CD14-positive monocyte (primary cell): ENCODE data around the gene MAPRE3. TPM values are rescaled to one million over a fixed set of nuclear protein-coding genes. Genes with fewer than 3 reads are reported as not detected.

Experiments
- DNase-seq, 3 donors: peaks; one replicate each; pipeline ENCODE4 v3.0.0-alpha.2; 2011 to 2022
- H2AFZ ChIP-seq: 2 replicates; pipeline ENCODE4 v1.6.0; 2012; ENCODE audit warnings: mild to moderate bottlenecking, low read depth, low read length, inconsistent platforms; ENCODE audit not compliant: insufficient read depth, poor library complexity, severe bottlenecking
- H3K27ac ChIP-seq, 2 donors: 1 replicate in 1 of 2; 2 replicates in 1 of 2; pipeline ENCODE4 v1.5.1; 2012 to 2013; ENCODE audit warnings: low read length in 2 of 2, control low read depth in 1 of 2, inconsistent platforms in 1 of 2, low read depth in 1 of 2, mild to moderate bottlenecking in 1 of 2
- H3K27me3 ChIP-seq, 2 donors: one replicate each; pipeline versions ENCODE4 v1.6.0 to v1.6.1; 2011 to 2013; ENCODE audit warnings: low read length in 2 of 2; ENCODE audit not compliant: control insufficient read depth in 2 of 2, insufficient read depth in 2 of 2
- H3K36me3 ChIP-seq, 2 donors: replicated peaks in 1 of 2; 1 replicate in 1 of 2; 2 replicates in 1 of 2; pipeline versions ENCODE4 v1.5.1 to v1.6.1; 2012 to 2013; ENCODE audit warnings: low read length in 2 of 2, control low read depth in 1 of 2, inconsistent platforms in 1 of 2, mild to moderate bottlenecking in 1 of 2; ENCODE audit not compliant: insufficient read depth in 2 of 2, control insufficient read depth in 1 of 2
- H3K4me1 ChIP-seq, 2 donors: 1 replicate in 1 of 2; 2 replicates in 1 of 2; pipeline versions ENCODE4 v1.5.1 to v1.6.1; 2012 to 2013; ENCODE audit warnings: low read length in 2 of 2, control low read depth in 1 of 2, inconsistent platforms in 1 of 2, mild to moderate bottlenecking in 1 of 2, moderate library complexity in 1 of 2; ENCODE audit not compliant: insufficient read depth in 2 of 2, control insufficient read depth in 1 of 2
- H3K4me2 ChIP-seq: replicated peaks from 2 replicates; pipeline ENCODE3; 2012; ENCODE audit warnings: low read length, moderate library complexity, mild to moderate bottlenecking; ENCODE audit not compliant: poor library complexity, severe bottlenecking; ENCODE audit errors: extremely low read depth
- H3K4me3 ChIP-seq, 3 experiments: fragments of 200-600 bp in 1 of 3; sonication (generic) in 1 of 3; replicated peaks in 1 of 3; 1 replicate in 2 of 3; 2 replicates in 1 of 3; pipeline ENCODE4 v1.5.1; 2011 to 2013; ENCODE audit warnings: low read length in 3 of 3, mild to moderate bottlenecking in 3 of 3, control low read depth in 2 of 3, low read depth in 2 of 3, inconsistent platforms in 1 of 3, moderate library complexity in 1 of 3
- H3K79me2 ChIP-seq: 2 replicates; pipeline ENCODE4 v1.6.0; 2012; ENCODE audit warnings: mild to moderate bottlenecking, control low read depth, inconsistent platforms, low read length, moderate library complexity; ENCODE audit not compliant: insufficient read depth
- H3K9ac ChIP-seq: 2 replicates; pipeline ENCODE4 v1.6.0; 2017; ENCODE audit warnings: low read length, mild to moderate bottlenecking; ENCODE audit not compliant: insufficient read depth, poor library complexity, severe bottlenecking
- H3K9me3 ChIP-seq, 2 donors: replicated peaks in 1 of 2; 1 replicate in 1 of 2; 2 replicates in 1 of 2; pipeline versions ENCODE4 v1.5.1 to v1.6.1; 2012 to 2013; ENCODE audit warnings: low read length in 2 of 2, control low read depth in 1 of 2; ENCODE audit not compliant: control insufficient read depth in 1 of 2, insufficient read depth in 1 of 2
- H4K20me1 ChIP-seq: 2 replicates; pipeline ENCODE4 v1.6.0; 2012; ENCODE audit warnings: mild to moderate bottlenecking, low read length, control low read depth, moderate library complexity; ENCODE audit not compliant: insufficient read depth
- H3K27ac Mint-ChIP-seq, 7 donors: one replicate each; pipeline ENCODE4 v1.8.0; 2020; ENCODE audit warnings: mild to moderate bottlenecking in 7 of 7, mixed read lengths in 7 of 7, moderate library complexity in 6 of 7, inconsistent platforms in 2 of 7
- H3K27me3 Mint-ChIP-seq, 3 donors: one replicate each; pipeline ENCODE4 v1.8.0; 2021 to 2022; ENCODE audit warnings: low read depth in 3 of 3, mild to moderate bottlenecking in 3 of 3, mixed read lengths in 3 of 3, moderate library complexity in 3 of 3, inconsistent platforms in 1 of 3
- H3K36me3 Mint-ChIP-seq, 2 donors: one replicate each; pipeline ENCODE4 v1.8.0; 2020; ENCODE audit warnings: mixed read lengths in 2 of 2, inconsistent platforms in 1 of 2, mild to moderate bottlenecking in 1 of 2
- H3K4me1 Mint-ChIP-seq: one replicate; pipeline ENCODE4 v1.8.0; 2020; ENCODE audit warnings: mild to moderate bottlenecking, mixed read lengths
- H3K4me3 Mint-ChIP-seq, 2 donors: one replicate each; pipeline ENCODE4 v1.8.0; 2020; ENCODE audit warnings: mild to moderate bottlenecking in 2 of 2, mixed read lengths in 2 of 2, moderate library complexity in 1 of 2
- H3K9me3 Mint-ChIP-seq, 7 donors: one replicate each; pipeline ENCODE4 v1.8.0; 2020 to 2022; ENCODE audit warnings: mixed read lengths in 7 of 7, mild to moderate bottlenecking in 6 of 7, moderate library complexity in 6 of 7, inconsistent platforms in 2 of 7
- CTCF ChIP-seq: fragments of 200-600 bp; IDR thresholded peaks from one replicate; pipeline ENCODE4 v1.8.0; 2022; ENCODE audit warnings: antibody characterized with exemption, mild to moderate bottlenecking
- WGBS: methylation state at CpG from one replicate; pipeline ENCODE4 v1.1.5; 2013; ENCODE audit warnings: missing lambda C conversion rate; ENCODE audit not compliant: insufficient coverage; 5-methylcytosine and 5-hydroxymethylcytosine counted together
- intact Hi-C, 2 donors: fragments of 100-400 bp; cut with micrococcal nuclease; formaldehyde crosslinking; loops; one replicate each; pipeline versions ENCODE4 v1.15.0 to v1.15.1; 2023
- polyA plus RNA-seq, 3 donors: library from polyadenylated mRNA; depleted of rRNA in 1 of 3; unstranded in 2 of 3; stranded (reverse) in 1 of 3; fragments of 300-500 nt in 2 of 3; fragments of >200 nt in 1 of 3; fragmentation: Illumina TruSeq in 2 of 3; gene quantifications; 1 replicate in 2 of 3; 2 replicates in 1 of 3; pipeline ENCODE4 v1.2.3, GENCODE V29; 2012 to 2021

The MAPRE3 gene
- polyA plus RNA-seq, 3 donors = 2.4 to 14.4 (median 3.5) TPM

GRCh38 chr2:27003857-27004256, 33.4 kb downstream of the MAPRE3 start:
- no peak for TF ChIP-seq CTCF
- peaks cover 0 to 10% (median 5%) of the 10 kb centered on the region in 3 donors for H3K27me3 Mint-ChIP-seq
- peaks cover 15% of the 10 kb centered on the region for H3K4me1 Mint-ChIP-seq
- H3K27ac ChIP-seq = no peak overlapping the region
- H3K36me3 Mint-ChIP-seq = no peaks in the 10 kb centered on the region
- peaks cover 2% of the 10 kb centered on the region in 2 donors for H3K27me3 ChIP-seq
- no peak overlapping the region for H3K4me3 ChIP-seq
- no peak overlapping the region for H3K4me3 Mint-ChIP-seq
- no peaks in the 10 kb centered on the region for H4K20me1 ChIP-seq
- peaks cover 0 to 7% (median 0%) of the 10 kb centered on the region in 7 donors for H3K9me3 Mint-ChIP-seq
- no peak overlapping the region for H3K4me2 ChIP-seq
- 87% methylated on average over 3 of the region's 9 CpGs for WGBS
- H3K79me2 ChIP-seq = no peaks in the 10 kb centered on the region
- H2AFZ ChIP-seq = no peak overlapping the region
- H3K27ac Mint-ChIP-seq = peak overlapping the region in 1 of 7 donors; percentile 17
- DNase-seq = peak in 2 of 3 donors; percentile 7 to 33
- intact Hi-C loops = no loop called here
- no peaks in the 10 kb centered on the region for H3K9me3 ChIP-seq
- peaks cover 7 to 10% of the 10 kb centered on the region in 2 donors for H3K4me1 ChIP-seq
- no peak overlapping the region for H3K9ac ChIP-seq
- H3K36me3 ChIP-seq = no peaks in the 10 kb centered on the region

- Mint-ChIP-seq H3K36me3 (no peaks in the 10 kb centered on the region), H3K9me3 (peaks cover 0 to 7% (median 0%) of the 10 kb centered on the region in 7 donors), H3K4me1 (peaks cover 29% of the 10 kb centered on the region), H3K27ac (no peak overlapping the region), H3K27me3 (peaks cover 0 to 10% (median 6%) of the 10 kb centered on the region in 3 donors), H3K4me3 (no peak overlapping the region)
- intact Hi-C loops = no loop called here
- peaks cover 2% of the 10 kb centered on the region in 2 donors for H3K27me3 ChIP-seq
- peaks cover 11 to 15% of the 10 kb centered on the region in 2 donors for H3K4me1 ChIP-seq
- no peak for TF ChIP-seq CTCF
- H2AFZ ChIP-seq = no peak overlapping the region
- no peak overlapping the region for H3K27ac ChIP-seq
- no peaks in the 10 kb centered on the region for H4K20me1 ChIP-seq
- H3K79me2 ChIP-seq = no peaks in the 10 kb centered on the region
- H3K9me3 ChIP-seq = no peaks in the 10 kb centered on the region
- 84% methylated on average over 3 of the region's 6 CpGs for WGBS
- DNase-seq = no peak
- no peaks in the 10 kb centered on the region for H3K36me3 ChIP-seq
- no peak overlapping the region for H3K9ac ChIP-seq
- no peak overlapping the region for H3K4me3 ChIP-seq
- H3K4me2 ChIP-seq = no peak overlapping the region
These were observed 36.4 kb downstream of the MAPRE3 start for GRCh38 chr2:27006602-27007415.
